Measurements from ENCODE around the gene NRXN2.

DNA sequence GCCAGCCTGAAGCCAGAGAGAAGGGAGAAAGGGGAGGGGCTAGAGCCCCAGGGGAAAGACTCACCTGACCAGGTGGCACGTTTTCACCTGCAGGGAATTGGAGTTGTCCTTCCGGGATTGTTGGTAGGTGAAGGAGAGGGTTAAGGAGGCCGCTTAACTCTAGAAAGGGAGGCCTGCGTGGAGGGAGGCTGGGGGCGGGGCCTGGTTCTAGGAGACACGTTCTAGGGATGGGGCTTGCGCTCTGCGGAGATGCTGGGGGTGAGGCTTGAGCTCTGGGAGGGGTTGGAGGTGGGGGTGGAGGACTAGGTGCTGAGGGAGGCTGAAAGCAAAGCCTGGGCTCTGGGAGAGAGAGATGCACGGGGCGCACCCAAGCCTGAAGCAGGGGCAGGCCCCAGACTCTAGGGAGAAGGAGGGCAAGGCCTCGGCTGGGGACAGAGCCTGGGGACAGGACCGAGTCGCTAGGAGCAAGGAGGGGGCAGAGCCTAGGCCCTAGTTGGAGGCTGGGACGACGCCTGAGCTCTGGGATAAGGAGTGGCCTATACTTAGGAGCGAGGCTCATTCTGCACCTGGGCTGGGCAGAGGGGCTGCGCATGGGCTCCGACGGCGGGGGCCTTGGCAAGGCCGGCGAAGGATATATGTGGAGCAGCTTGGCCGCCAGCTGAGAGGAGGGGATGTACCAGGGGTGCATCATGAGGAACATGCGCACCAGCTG is 18.5 kb upstream of the NRXN2 start:
- TF ChIP-seq POLR2AphosphoS5 (IDR thresholded peaks at IDR 0.05; ENCODE audit: low read depth, low read length) = no peak
- no peak for TF ChIP-seq SIN3A (IDR thresholded peaks at IDR 0.05; ENCODE audit: borderline replicate concordance, insufficient read depth, low read depth, low read length)
- TF ChIP-seq, protein P1, sequence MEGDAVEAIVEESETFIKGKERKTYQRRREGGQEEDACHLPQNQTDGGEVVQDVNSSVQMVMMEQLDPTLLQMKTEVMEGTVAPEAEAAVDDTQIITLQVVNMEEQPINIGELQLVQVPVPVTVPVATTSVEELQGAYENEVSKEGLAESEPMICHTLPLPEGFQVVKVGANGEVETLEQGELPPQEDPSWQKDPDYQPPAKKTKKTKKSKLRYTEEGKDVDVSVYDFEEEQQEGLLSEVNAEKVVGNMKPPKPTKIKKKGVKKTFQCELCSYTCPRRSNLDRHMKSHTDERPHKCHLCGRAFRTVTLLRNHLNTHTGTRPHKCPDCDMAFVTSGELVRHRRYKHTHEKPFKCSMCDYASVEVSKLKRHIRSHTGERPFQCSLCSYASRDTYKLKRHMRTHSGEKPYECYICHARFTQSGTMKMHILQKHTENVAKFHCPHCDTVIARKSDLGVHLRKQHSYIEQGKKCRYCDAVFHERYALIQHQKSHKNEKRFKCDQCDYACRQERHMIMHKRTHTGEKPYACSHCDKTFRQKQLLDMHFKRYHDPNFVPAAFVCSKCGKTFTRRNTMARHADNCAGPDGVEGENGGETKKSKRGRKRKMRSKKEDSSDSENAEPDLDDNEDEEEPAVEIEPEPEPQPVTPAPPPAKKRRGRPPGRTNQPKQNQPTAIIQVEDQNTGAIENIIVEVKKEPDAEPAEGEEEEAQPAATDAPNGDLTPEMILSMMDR (IDR thresholded peaks at IDR 0.05) = no peak
- TF ChIP-seq, protein P2, sequence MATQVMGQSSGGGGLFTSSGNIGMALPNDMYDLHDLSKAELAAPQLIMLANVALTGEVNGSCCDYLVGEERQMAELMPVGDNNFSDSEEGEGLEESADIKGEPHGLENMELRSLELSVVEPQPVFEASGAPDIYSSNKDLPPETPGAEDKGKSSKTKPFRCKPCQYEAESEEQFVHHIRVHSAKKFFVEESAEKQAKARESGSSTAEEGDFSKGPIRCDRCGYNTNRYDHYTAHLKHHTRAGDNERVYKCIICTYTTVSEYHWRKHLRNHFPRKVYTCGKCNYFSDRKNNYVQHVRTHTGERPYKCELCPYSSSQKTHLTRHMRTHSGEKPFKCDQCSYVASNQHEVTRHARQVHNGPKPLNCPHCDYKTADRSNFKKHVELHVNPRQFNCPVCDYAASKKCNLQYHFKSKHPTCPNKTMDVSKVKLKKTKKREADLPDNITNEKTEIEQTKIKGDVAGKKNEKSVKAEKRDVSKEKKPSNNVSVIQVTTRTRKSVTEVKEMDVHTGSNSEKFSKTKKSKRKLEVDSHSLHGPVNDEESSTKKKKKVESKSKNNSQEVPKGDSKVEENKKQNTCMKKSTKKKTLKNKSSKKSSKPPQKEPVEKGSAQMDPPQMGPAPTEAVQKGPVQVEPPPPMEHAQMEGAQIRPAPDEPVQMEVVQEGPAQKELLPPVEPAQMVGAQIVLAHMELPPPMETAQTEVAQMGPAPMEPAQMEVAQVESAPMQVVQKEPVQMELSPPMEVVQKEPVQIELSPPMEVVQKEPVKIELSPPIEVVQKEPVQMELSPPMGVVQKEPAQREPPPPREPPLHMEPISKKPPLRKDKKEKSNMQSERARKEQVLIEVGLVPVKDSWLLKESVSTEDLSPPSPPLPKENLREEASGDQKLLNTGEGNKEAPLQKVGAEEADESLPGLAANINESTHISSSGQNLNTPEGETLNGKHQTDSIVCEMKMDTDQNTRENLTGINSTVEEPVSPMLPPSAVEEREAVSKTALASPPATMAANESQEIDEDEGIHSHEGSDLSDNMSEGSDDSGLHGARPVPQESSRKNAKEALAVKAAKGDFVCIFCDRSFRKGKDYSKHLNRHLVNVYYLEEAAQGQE (IDR thresholded peaks at IDR 0.05; ENCODE audit: insufficient read depth in 1 of 2, low read depth in 2 of 2, low read length in 1 of 2) = no peak
